Effector memory CD4-positive, alpha-beta T cell (primary cell): Measurements from ENCODE around the gene EMP1.

ENCODE experiments used
- DNase-seq, 3 donors: peaks; one replicate each; pipeline ENCODE4 v3.0.0-alpha.2; 2020
- H3K27ac ChIP-seq: 2 replicates; pipeline ENCODE4 v1.7.0; 2013; ENCODE audit warnings: mild to moderate bottlenecking, low read length, moderate library complexity; ENCODE audit not compliant: insufficient read depth, poor library complexity, severe bottlenecking
- H3K27me3 ChIP-seq: replicated peaks from 2 replicates; pipeline ENCODE4 v1.7.0; 2013; ENCODE audit warnings: mild to moderate bottlenecking, low read length; ENCODE audit not compliant: insufficient read depth, control insufficient read depth, poor library complexity, severe bottlenecking
- H3K36me3 ChIP-seq: 2 replicates; pipeline ENCODE4 v1.7.0; 2013; ENCODE audit warnings: mild to moderate bottlenecking, low read length, moderate library complexity; ENCODE audit not compliant: control insufficient read depth, insufficient read depth
- H3K4me1 ChIP-seq: 2 replicates; pipeline ENCODE4 v1.7.0; 2013; ENCODE audit warnings: low read length, mild to moderate bottlenecking; ENCODE audit not compliant: control insufficient read depth, insufficient read depth, poor library complexity, severe bottlenecking
- H3K4me3 ChIP-seq: 2 replicates; pipeline ENCODE4 v1.7.0; 2013; ENCODE audit warnings: low read length, low read depth, mild to moderate bottlenecking; ENCODE audit not compliant: insufficient read depth, poor library complexity, severe bottlenecking
- H3K9me3 ChIP-seq: 2 replicates; pipeline ENCODE4 v1.7.0; 2013; ENCODE audit warnings: mild to moderate bottlenecking, low read length, moderate library complexity; ENCODE audit not compliant: control insufficient read depth

Gene EMP1

GRCh38 chr12:13220838-13221237 is 24.3 kb downstream of the EMP1 start:
- no peaks in the 10 kb centered on the region for H3K9me3 ChIP-seq
- no peak for DNase-seq
- H3K27ac ChIP-seq = no peak overlapping the region
- no peaks in the 10 kb centered on the region for H3K4me1 ChIP-seq
- H3K36me3 ChIP-seq = no peaks in the 10 kb centered on the region
- no peaks in the 10 kb centered on the region for H3K27me3 ChIP-seq
- no peak overlapping the region for H3K4me3 ChIP-seq

DNA sequence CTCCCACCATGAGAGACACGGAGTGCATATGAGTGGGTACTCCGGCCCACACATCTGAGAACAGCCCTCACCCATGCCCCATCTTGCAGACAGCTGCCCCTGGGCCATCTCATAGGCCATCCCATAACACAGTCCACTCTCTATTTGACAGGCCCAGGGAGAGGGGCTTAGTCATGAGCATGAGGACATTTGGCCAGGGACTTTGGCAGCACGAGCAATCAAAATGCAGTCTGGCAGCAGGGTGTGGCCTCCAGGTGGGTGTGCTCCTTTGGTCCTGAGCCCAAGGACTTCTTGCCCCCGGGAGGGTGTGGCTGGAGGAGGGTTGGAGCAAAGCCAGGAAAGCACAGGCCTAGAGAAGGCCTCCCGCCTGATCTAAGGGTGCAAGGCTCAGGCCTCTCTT is 25.6 kb downstream of the EMP1 start:
- H3K27me3 ChIP-seq = no peaks in the 10 kb centered on the region
- no peaks in the 10 kb centered on the region for H3K36me3 ChIP-seq
- H3K27ac ChIP-seq = no peak overlapping the region
- no peaks in the 10 kb centered on the region for H3K9me3 ChIP-seq
- H3K4me1 ChIP-seq = no peaks in the 10 kb centered on the region
- no peak overlapping the region for H3K4me3 ChIP-seq
- DNase-seq = no peak

DNA sequence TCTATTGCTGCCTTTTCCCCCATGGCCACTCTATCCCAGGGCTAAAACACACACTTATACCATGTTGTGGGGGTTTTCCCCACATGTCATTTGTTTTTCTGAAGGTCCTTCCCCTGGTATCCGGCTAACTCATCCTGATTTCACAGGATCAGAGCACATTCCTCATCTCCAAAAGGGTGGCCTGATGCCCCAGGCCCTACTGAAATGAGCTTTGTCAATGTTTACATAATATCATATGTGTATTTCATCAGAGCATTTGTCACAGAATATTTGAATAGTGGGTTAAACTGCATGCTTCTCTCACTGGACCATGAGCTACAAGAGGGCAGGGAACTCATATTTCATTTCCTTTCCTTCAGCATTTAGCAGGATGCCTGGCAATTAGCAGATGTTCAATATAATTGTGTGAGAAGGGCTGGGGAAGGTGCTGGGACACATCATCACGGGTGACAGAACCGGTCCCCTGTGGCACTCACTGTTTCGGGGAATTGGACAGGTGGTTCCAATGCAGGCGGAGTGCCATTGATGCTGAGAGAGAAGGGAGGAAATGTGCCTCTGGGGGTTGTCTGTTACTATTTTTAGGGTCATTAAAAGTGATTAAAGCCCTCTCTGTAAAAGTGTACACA is 26.8 kb downstream of the EMP1 start:
- no peaks in the 10 kb centered on the region for H3K36me3 ChIP-seq
- H3K9me3 ChIP-seq = no peaks in the 10 kb centered on the region
- no peaks in the 10 kb centered on the region for H3K4me1 ChIP-seq
- no peaks in the 10 kb centered on the region for H3K27me3 ChIP-seq
- DNase-seq = no peak
- H3K27ac ChIP-seq = no peak overlapping the region
- H3K4me3 ChIP-seq = no peak overlapping the region

DNA sequence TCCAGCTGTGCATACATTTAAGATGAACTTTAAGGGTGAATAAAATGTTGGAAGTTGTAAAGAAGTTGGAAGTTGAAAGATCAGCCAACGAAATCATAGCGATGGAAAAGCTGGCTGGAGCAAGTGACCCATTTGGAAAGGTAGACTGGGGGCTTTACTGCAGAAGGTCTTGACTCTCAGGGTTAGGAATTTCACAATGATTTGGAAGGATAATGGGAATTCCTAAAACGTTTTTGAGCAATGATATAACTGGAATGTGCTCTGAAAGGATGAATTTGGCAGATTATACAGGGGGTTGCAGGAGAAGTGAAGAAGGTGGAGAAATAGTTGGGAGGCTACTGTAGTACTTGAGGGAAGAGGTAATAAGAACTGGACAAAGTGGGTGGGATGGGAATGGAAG is 27.4 kb downstream of the EMP1 start:
- Histone ChIP-seq H3K27me3 (peaks cover 3% of the 10 kb centered on the region), H3K36me3 (no peaks in the 10 kb centered on the region), H3K27ac (no peak overlapping the region), H3K4me3 (no peak overlapping the region), H3K4me1 (no peaks in the 10 kb centered on the region), H3K9me3 (no peaks in the 10 kb centered on the region)
- DNase-seq = no peak

DNA sequence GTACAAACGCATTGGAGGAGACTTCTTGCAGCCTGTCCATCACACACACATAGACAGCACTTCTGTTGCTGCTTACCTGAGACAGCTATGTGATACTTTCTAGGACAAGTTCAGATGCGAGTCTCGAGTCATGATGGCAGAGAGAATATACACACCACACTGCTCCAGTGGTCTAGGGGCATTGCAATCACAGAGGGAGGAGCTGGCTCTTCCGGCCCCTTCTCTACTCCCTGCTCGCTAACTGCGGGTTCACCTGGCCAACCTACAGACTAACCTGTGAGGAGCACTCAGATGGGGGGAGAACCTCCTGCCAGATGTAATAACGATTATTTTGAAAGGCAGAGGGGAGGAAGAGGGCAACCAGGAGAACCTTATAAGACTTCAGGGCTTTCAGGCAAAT is 30.7 kb downstream of the EMP1 start:
- H3K4me1 ChIP-seq = no peaks in the 10 kb centered on the region
- H3K27me3 ChIP-seq = peaks cover 3% of the 10 kb centered on the region
- H3K9me3 ChIP-seq = no peaks in the 10 kb centered on the region
- DNase-seq = no peak
- H3K36me3 ChIP-seq = no peaks in the 10 kb centered on the region
- no peak overlapping the region for H3K27ac ChIP-seq
- no peak overlapping the region for H3K4me3 ChIP-seq

DNA sequence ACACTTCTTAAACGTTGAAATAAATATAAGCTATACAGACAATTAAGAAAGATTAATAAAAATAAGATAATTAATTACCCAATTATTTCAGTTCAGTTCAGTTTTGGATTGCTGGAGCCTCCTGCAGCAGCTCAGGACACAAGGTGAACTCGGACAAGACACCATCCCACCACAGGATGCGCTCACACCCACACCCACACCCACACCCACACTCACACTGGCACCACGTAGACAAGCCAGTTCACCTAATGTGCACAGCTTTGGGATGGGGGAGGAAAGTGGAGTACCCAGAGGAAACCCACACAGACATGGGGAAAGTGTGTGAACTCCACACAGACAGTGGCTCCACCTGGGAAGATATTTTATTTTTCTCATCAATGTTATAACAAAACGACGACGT is 32.1 kb downstream of the EMP1 start:
- DNase-seq = no peak
- H3K27ac ChIP-seq = no peak overlapping the region
- peaks cover 3% of the 10 kb centered on the region for H3K27me3 ChIP-seq
- no peak overlapping the region for H3K4me3 ChIP-seq
- no peaks in the 10 kb centered on the region for H3K4me1 ChIP-seq
- no peaks in the 10 kb centered on the region for H3K36me3 ChIP-seq
- no peaks in the 10 kb centered on the region for H3K9me3 ChIP-seq

- H3K36me3 ChIP-seq = no peaks in the 10 kb centered on the region
- no peaks in the 10 kb centered on the region for H3K9me3 ChIP-seq
- no peak for DNase-seq
- H3K4me1 ChIP-seq = no peaks in the 10 kb centered on the region
- H3K27me3 ChIP-seq = peaks cover 3% of the 10 kb centered on the region
- H3K27ac ChIP-seq = no peak overlapping the region
- H3K4me3 ChIP-seq = no peak overlapping the region
Observed at GRCh38 chr12:13229504-13229903, 33.0 kb downstream of the EMP1 start.

- H3K9me3 ChIP-seq = no peaks in the 10 kb centered on the region
- no peak overlapping the region for H3K27ac ChIP-seq
- H3K27me3 ChIP-seq = peaks cover 3% of the 10 kb centered on the region
- no peaks in the 10 kb centered on the region for H3K36me3 ChIP-seq
- no peak overlapping the region for H3K4me3 ChIP-seq
- no peaks in the 10 kb centered on the region for H3K4me1 ChIP-seq
- DNase-seq = no peak
Observed at GRCh38 chr12:13230500-13230899, 34.0 kb downstream of the EMP1 start.

- no peaks in the 10 kb centered on the region for H3K27me3 ChIP-seq
- no peaks in the 10 kb centered on the region for H3K36me3 ChIP-seq
- no peak for DNase-seq
- no peaks in the 10 kb centered on the region for H3K4me1 ChIP-seq
- H3K4me3 ChIP-seq = no peak overlapping the region
- H3K9me3 ChIP-seq = no peaks in the 10 kb centered on the region
- H3K27ac ChIP-seq = no peak overlapping the region
Observed at GRCh38 chr12:13233830-13234641, 37.5 kb downstream of the EMP1 start.

DNA sequence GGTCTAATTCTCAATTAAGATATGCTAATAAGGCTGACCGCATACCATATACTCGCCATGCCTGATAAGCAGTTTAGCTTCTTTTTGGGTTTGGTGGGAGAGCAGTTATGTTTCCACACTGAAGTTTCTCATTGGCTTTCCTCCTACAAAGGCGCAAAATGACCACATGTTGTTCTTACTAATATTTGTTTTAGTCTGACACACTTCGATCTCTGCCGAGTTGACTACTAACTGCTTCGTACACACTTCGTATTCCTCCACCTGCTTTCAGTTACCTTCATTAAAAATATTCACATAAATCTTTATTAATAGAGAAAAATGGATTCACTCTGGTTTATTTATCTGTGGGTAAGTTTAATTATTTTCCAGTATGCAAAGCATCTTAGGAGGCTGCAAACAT is 41.7 kb downstream of the EMP1 start:
- H3K27ac ChIP-seq = no peak overlapping the region
- DNase-seq = no peak
- H3K4me3 ChIP-seq = no peak overlapping the region
- H3K36me3 ChIP-seq = no peaks in the 10 kb centered on the region
- H3K27me3 ChIP-seq = no peaks in the 10 kb centered on the region
- H3K4me1 ChIP-seq = no peaks in the 10 kb centered on the region
- H3K9me3 ChIP-seq = no peaks in the 10 kb centered on the region
